Loucy (cell line): ENCODE measurements around the gene RABL6.

Experiments used
- H2AFZ ChIP-seq: fragments of 200-600 bp; sonication (generic); 2 replicates; pipeline ENCODE4 v1.6.0; 2016; ENCODE audit warnings: antibody characterized with exemption, mild to moderate bottlenecking, low read length, moderate library complexity
- H3F3A ChIP-seq: fragments of 200-600 bp; 2 replicates; pipeline ENCODE4 v1.6.0; 2016; ENCODE audit warnings: antibody characterized with exemption, low read depth, mild to moderate bottlenecking
- H3K27me3 ChIP-seq: fragments of 200-600 bp; sonication (generic); 2 replicates; pipeline ENCODE4 v1.6.1; 2014; ENCODE audit warnings: low read length, mild to moderate bottlenecking; ENCODE audit not compliant: insufficient read depth, poor library complexity, severe bottlenecking
- H3K36me3 ChIP-seq: fragments of 200-600 bp; sonication (generic); 2 replicates; pipeline ENCODE4 v1.6.1; 2016; ENCODE audit warnings: low read length; ENCODE audit not compliant: insufficient read depth
- H3K4me1 ChIP-seq: fragments of 200-600 bp; sonication (generic); 2 replicates; pipeline ENCODE4 v1.5.1; 2014; ENCODE audit warnings: low read length, mild to moderate bottlenecking; ENCODE audit not compliant: insufficient read depth, poor library complexity, severe bottlenecking
- H3K4me2 ChIP-seq: fragments of 200-600 bp; sonication (generic); 2 replicates; pipeline ENCODE4 v1.6.0; 2014; ENCODE audit warnings: antibody characterized with exemption, low read length, low read depth, mild to moderate bottlenecking; ENCODE audit not compliant: poor library complexity, severe bottlenecking
- H3K4me3 ChIP-seq: fragments of 200-600 bp; sonication (generic); 2 replicates; pipeline ENCODE4 v1.5.1; 2014; ENCODE audit warnings: low read length, mild to moderate bottlenecking, mixed read lengths; ENCODE audit not compliant: poor library complexity, severe bottlenecking
- H3K79me2 ChIP-seq: fragments of 200-600 bp; sonication (generic); 2 replicates; pipeline ENCODE4 v1.6.1; 2014; ENCODE audit warnings: low read length; ENCODE audit not compliant: insufficient read depth
- H3K9ac ChIP-seq: fragments of 200-600 bp; sonication (generic); 2 replicates; pipeline ENCODE4 v1.6.0; 2014; ENCODE audit warnings: mild to moderate bottlenecking, low read depth, low read length, moderate library complexity; ENCODE audit not compliant: poor library complexity, severe bottlenecking
- H3K9me2 ChIP-seq: fragments of 200-600 bp; sonication (generic); replicated peaks from 2 replicates; pipeline ENCODE4 v1.6.1; 2016; ENCODE audit warnings: low read depth, low read length, mixed read lengths
- H3K9me3 ChIP-seq: fragments of 200-600 bp; sonication (generic); 2 replicates; pipeline ENCODE4 v1.6.1; 2014; ENCODE audit warnings: mild to moderate bottlenecking, antibody characterized with exemption, low read length, low read depth; ENCODE audit not compliant: insufficient read depth
- H4K20me1 ChIP-seq: fragments of 200-600 bp; sonication (generic); 2 replicates; pipeline ENCODE4 v1.6.0; 2014; ENCODE audit warnings: antibody characterized with exemption, low read length, mild to moderate bottlenecking; ENCODE audit not compliant: insufficient read depth, poor library complexity, severe bottlenecking
- EZH2phosphoT487 ChIP-seq: fragments of 200-600 bp; IDR thresholded peaks from 2 replicates; pipeline ENCODE4 v1.6.1; 2018; ENCODE audit warnings: antibody characterized with exemption, mild to moderate bottlenecking, moderate library complexity, borderline replicate concordance
- TF ChIP-seq, protein P1 (sequence below): fragments of 200-600 bp; sonication (generic); conservative IDR thresholded peaks from 2 replicates; pipeline ENCODE4 v1.5.1; 2014; ENCODE audit warnings: mild to moderate bottlenecking, antibody characterized with exemption, low read length

The RABL6 gene

DNA sequence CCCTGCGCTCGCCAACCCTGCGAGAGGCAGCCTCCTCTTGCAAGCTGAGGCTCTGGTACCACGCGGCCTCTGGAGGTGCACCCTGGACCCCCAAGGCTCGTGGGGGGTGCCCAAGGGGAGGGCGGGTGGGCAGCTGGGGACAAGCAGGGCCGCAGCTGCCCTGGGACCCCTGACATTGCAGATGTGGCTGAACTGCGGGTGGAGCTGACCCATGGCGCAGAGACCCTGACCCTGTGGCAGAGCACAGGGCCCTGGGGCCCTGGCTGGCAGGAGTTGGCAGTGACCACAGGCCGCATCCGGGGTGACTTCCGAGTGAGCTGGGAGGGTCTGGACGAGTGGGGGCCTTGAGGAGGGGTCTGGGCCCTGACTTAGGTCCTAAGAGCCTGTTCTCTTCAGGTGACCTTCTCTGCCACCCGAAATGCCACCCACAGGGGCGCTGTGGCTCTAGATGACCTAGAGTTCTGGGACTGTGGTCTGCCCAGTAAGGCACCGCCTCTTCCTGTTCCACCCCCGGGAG is 45.9 kb downstream of the RABL6 start:
- peaks cover 13% of the 10 kb centered on the region; the same call in 1 of the 2 replicates for H3K36me3 ChIP-seq
- no peak for TF ChIP-seq EZH2phosphoT487
- TF ChIP-seq, protein P1, sequence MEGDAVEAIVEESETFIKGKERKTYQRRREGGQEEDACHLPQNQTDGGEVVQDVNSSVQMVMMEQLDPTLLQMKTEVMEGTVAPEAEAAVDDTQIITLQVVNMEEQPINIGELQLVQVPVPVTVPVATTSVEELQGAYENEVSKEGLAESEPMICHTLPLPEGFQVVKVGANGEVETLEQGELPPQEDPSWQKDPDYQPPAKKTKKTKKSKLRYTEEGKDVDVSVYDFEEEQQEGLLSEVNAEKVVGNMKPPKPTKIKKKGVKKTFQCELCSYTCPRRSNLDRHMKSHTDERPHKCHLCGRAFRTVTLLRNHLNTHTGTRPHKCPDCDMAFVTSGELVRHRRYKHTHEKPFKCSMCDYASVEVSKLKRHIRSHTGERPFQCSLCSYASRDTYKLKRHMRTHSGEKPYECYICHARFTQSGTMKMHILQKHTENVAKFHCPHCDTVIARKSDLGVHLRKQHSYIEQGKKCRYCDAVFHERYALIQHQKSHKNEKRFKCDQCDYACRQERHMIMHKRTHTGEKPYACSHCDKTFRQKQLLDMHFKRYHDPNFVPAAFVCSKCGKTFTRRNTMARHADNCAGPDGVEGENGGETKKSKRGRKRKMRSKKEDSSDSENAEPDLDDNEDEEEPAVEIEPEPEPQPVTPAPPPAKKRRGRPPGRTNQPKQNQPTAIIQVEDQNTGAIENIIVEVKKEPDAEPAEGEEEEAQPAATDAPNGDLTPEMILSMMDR: no peak
- H3K79me2 ChIP-seq: peaks cover 11% of the 10 kb centered on the region; the same call in 1 of the 2 replicates
- H4K20me1 ChIP-seq: peaks cover 16% of the 10 kb centered on the region
- H3K27me3 ChIP-seq: no peaks in the 10 kb centered on the region
- peaks cover 4% of the 10 kb centered on the region for H3K4me1 ChIP-seq
- H2AFZ ChIP-seq: no peak overlapping the region
- no peak overlapping the region for H3K4me2 ChIP-seq
- no peak overlapping the region for H3K4me3 ChIP-seq
- no peak overlapping the region for H3K9ac ChIP-seq
- no peaks in the 10 kb centered on the region for H3K9me3 ChIP-seq
- no peaks in the 10 kb centered on the region for H3K9me2 ChIP-seq
- H3F3A ChIP-seq: no peaks in the 10 kb centered on the region

DNA sequence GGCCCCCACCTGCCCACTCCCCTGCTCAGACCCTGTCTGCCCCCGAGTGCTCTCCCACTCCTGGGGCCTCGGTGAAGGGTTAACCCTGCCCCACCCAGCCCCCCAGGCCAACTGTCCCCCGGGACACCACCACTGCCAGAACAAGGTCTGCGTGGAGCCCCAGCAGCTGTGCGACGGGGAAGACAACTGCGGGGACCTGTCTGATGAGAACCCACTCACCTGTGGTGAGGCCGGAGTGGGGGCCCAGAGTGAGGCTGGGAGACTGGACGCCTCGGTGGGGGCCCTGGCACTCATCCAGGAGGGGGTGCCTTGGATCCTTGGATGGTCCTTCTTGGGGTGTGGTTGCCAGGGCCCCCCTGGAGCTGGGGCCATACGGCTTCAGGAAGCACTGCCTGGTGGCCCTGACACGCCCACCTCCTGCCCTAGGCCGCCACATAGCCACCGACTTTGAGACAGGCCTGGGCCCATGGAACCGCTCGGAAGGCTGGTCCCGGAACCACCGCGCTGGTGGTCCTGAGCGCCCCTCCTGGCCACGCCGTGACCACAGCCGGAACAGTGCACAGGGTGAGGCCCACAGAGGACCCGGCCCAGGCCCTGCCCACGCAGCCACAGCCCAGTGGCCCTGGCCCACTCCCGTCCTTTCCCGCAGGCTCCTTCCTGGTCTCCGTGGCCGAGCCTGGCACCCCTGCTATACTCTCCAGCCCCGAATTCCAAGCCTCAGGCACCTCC is 46.5 kb downstream of the RABL6 start:
- no peak overlapping the region for H3K9ac ChIP-seq
- H3K9me3 ChIP-seq: no peaks in the 10 kb centered on the region
- peaks cover 16% of the 10 kb centered on the region for H4K20me1 ChIP-seq
- no peaks in the 10 kb centered on the region for H3F3A ChIP-seq
- no peak overlapping the region for H3K4me2 ChIP-seq
- no peaks in the 10 kb centered on the region for H3K27me3 ChIP-seq
- H3K36me3 ChIP-seq: peaks cover 13% of the 10 kb centered on the region; the same call in 1 of the 2 replicates
- H3K4me3 ChIP-seq: no peak overlapping the region
- H3K79me2 ChIP-seq: peaks cover 11% of the 10 kb centered on the region; the same call in 1 of the 2 replicates
- peaks cover 4% of the 10 kb centered on the region for H3K4me1 ChIP-seq
- TF ChIP-seq EZH2phosphoT487: no peak
- TF ChIP-seq, protein P1: no peak
- H3K9me2 ChIP-seq: no peaks in the 10 kb centered on the region
- H2AFZ ChIP-seq: no peak overlapping the region

DNA sequence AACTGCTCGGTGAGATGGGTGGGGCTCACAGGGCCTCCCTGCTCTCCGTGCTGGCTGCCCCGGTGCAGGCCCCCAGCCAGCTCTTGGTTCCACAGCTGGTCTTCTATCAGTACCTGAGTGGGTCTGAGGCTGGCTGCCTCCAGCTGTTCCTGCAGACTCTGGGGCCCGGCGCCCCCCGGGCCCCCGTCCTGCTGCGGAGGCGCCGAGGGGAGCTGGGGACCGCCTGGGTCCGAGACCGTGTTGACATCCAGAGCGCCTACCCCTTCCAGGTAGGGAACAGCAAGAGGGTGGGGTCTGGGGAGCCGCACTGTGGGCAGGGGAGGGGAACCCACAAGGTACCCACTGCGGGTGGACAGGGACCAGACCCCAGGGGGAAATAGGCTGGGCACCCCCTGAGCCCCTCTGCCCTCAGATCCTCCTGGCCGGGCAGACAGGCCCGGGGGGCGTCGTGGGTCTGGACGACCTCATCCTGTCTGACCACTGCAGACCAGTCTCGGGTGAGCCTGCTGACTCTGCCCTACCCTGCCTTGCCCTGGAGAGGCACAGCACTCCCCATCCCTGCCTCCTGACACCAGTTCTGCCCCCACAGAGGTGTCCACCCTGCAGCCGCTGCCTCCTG is 47.2 kb downstream of the RABL6 start:
- no peaks in the 10 kb centered on the region for H3K27me3 ChIP-seq
- no peaks in the 10 kb centered on the region for H3K9me3 ChIP-seq
- H3K79me2 ChIP-seq: peaks cover 8% of the 10 kb centered on the region; the same call in 1 of the 2 replicates
- H4K20me1 ChIP-seq: peaks cover 12% of the 10 kb centered on the region
- no peaks in the 10 kb centered on the region for H3F3A ChIP-seq
- H3K4me3 ChIP-seq: no peak overlapping the region
- H3K36me3 ChIP-seq: peaks cover 13% of the 10 kb centered on the region; the same call in 1 of the 2 replicates
- peaks cover 4% of the 10 kb centered on the region for H3K4me1 ChIP-seq
- H3K4me2 ChIP-seq: no peak overlapping the region
- H3K9me2 ChIP-seq: no peaks in the 10 kb centered on the region
- TF ChIP-seq, protein P1: no peak
- TF ChIP-seq EZH2phosphoT487: no peak
- H2AFZ ChIP-seq: no peak overlapping the region
- no peak overlapping the region for H3K9ac ChIP-seq
